Astrocyte (in vitro differentiated cells and primary cell): Measurements from ENCODE around the gene CPNE6. TPM values are rescaled to one million over a fixed set of nuclear protein-coding genes. Genes with fewer than 3 reads are reported as not detected.

ENCODE experiments used
- DNase-seq: peaks from one replicate; pipeline ENCODE4 v3.0.0-alpha.2; 2010; ENCODE audit warnings: low read depth
- FAIRE-seq: peaks from 2 replicates; lab custom pipeline; 2011; peaks lifted over from hg19 to GRCh38; lab: Jason Lieb, UNC
- H2AFZ ChIP-seq: 2 replicates; pipeline ENCODE4 v1.6.0; 2012; ENCODE audit warnings: low read depth, low read length, inconsistent platforms
- H3K27ac ChIP-seq: 2 replicates; pipeline ENCODE4 v1.5.1; 2011; ENCODE audit warnings: low read depth, low read length, inconsistent platforms
- H3K27me3 ChIP-seq: 2 replicates; pipeline ENCODE4 v1.6.0; 2011; ENCODE audit warnings: low read length, inconsistent platforms; ENCODE audit not compliant: insufficient read depth
- H3K36me3 ChIP-seq: 2 replicates; pipeline ENCODE4 v1.5.1; 2011; ENCODE audit warnings: low read length, inconsistent platforms; ENCODE audit not compliant: insufficient read depth
- H3K4me1 ChIP-seq: 2 replicates; pipeline ENCODE4 v1.5.1; 2011; ENCODE audit warnings: low read length, inconsistent platforms; ENCODE audit not compliant: insufficient read depth
- H3K4me2 ChIP-seq: 2 replicates; pipeline ENCODE4 v1.6.0; 2012; ENCODE audit warnings: low read length, inconsistent platforms
- H3K4me3 ChIP-seq: 2 replicates; pipeline ENCODE4 v1.5.1; 2011; ENCODE audit warnings: low read depth, mild to moderate bottlenecking, low read length, inconsistent platforms; ENCODE audit not compliant: insufficient read depth
- H3K79me2 ChIP-seq: 2 replicates; pipeline ENCODE4 v1.6.0; 2012; ENCODE audit warnings: mild to moderate bottlenecking, low read length, inconsistent platforms; ENCODE audit not compliant: insufficient read depth
- H3K9ac ChIP-seq: 2 replicates; pipeline ENCODE4 v1.6.0; 2012; ENCODE audit warnings: mild to moderate bottlenecking, low read length, inconsistent platforms
- H3K9me3 ChIP-seq: 2 replicates; pipeline ENCODE4 v1.5.1; 2012; ENCODE audit warnings: low read depth, mild to moderate bottlenecking, low read length, inconsistent platforms; ENCODE audit not compliant: insufficient read depth
- H4K20me1 ChIP-seq: 2 replicates; pipeline ENCODE4 v1.6.0; 2012; ENCODE audit warnings: low read length, inconsistent platforms; ENCODE audit not compliant: insufficient read depth
- H3K27ac Mint-ChIP-seq: one replicate; pipeline ENCODE4 v1.8.0; 2021; ENCODE audit warnings: mild to moderate bottlenecking, mixed read lengths; ENCODE audit not compliant: unreplicated experiment
- H3K27me3 Mint-ChIP-seq: one replicate; pipeline ENCODE4 v1.8.0; 2021; ENCODE audit warnings: low read depth, mixed read lengths; ENCODE audit not compliant: unreplicated experiment
- H3K36me3 Mint-ChIP-seq: one replicate; pipeline ENCODE4 v1.8.0; 2021; ENCODE audit warnings: low read depth, mixed read lengths; ENCODE audit not compliant: unreplicated experiment
- H3K4me1 Mint-ChIP-seq: one replicate; pipeline ENCODE4 v1.8.0; 2021; ENCODE audit warnings: low read depth, mixed read lengths; ENCODE audit not compliant: unreplicated experiment
- H3K4me3 Mint-ChIP-seq: one replicate; pipeline ENCODE4 v1.8.0; 2021; ENCODE audit warnings: mild to moderate bottlenecking, moderate library complexity, mixed read lengths; ENCODE audit not compliant: unreplicated experiment
- H3K9me3 Mint-ChIP-seq: one replicate; pipeline ENCODE4 v1.8.0; 2021; ENCODE audit warnings: mild to moderate bottlenecking, mixed read lengths; ENCODE audit not compliant: unreplicated experiment
- EZH2 ChIP-seq: IDR thresholded peaks from 2 replicates; pipeline ENCODE4 v1.6.1; 2012; ENCODE audit warnings: mild to moderate bottlenecking, low read length, inconsistent platforms; ENCODE audit not compliant: insufficient read depth
- total RNA-seq: library from RNA; stranded (reverse); gene quantifications from 2 replicates; pipeline ENCODE4 v1.2.1, GENCODE V29; 2021
- TF ChIP-seq, protein P1 (sequence below): IDR thresholded peaks from 2 replicates; pipeline ENCODE4 v1.5.1; 2011; ENCODE audit warnings: low read depth, mild to moderate bottlenecking, inconsistent platforms, low read length, moderate library complexity; ENCODE audit not compliant: insufficient read depth

CPNE6 gene
- total RNA-seq, 1 donor from 2014 or later = not detected

DNA sequence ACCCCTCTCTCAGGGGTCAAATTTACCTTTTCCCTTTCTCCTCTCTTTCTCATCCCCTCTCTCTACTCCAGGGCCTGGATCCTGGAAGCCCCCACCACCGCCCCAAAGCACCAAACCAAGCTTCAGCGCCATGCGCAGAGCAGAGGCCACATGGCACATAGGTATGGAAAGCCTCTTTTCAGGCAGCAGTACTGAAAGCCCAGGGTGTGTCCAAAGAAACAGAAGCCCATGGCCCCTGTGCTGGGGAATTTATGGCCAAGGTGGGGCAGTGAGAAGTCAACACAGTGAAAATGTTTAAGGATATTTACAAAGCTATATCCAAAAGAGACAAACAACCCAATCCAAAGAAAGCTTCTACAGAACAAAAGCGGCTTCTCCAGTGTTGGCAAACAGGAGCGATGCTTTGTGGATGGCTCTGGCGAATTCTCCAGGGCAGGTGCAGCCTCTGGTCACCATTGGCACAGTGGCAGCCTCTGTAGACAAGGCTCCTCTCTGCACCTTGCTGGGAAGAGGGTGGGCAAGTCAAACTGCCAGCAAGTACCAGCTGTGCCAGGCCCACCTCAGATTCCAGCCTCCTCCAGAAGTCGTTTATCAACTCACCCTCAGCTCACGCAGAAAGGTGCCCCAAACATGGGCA is 4.7 kb upstream of the CPNE6 start:
- no peak overlapping the region for H3K27ac Mint-ChIP-seq

GRCh38 chr14:24067133-24068082 is 4.0 kb upstream of the CPNE6 start:
- no peak overlapping the region for H3K4me3 ChIP-seq
- H4K20me1 ChIP-seq = no peaks in the 10 kb centered on the region
- H3K27me3 ChIP-seq = no peaks in the 10 kb centered on the region
- peaks cover 73% of the 10 kb centered on the region for H3K27me3 Mint-ChIP-seq
- no peaks in the 10 kb centered on the region for H3K36me3 ChIP-seq
- H3K79me2 ChIP-seq = no peaks in the 10 kb centered on the region
- H3K36me3 Mint-ChIP-seq = peaks cover 2% of the 10 kb centered on the region
- no peak overlapping the region for H2AFZ ChIP-seq
- no peak overlapping the region for H3K9ac ChIP-seq
- H3K4me3 Mint-ChIP-seq = no peak overlapping the region
- FAIRE-seq (no peak), DNase-seq (no peak)
- H3K9me3 ChIP-seq = no peaks in the 10 kb centered on the region
- H3K27ac Mint-ChIP-seq = no peak overlapping the region
- H3K4me1 Mint-ChIP-seq = no peaks in the 10 kb centered on the region
- H3K4me1 ChIP-seq = no peaks in the 10 kb centered on the region
- TF ChIP-seq, protein P1, sequence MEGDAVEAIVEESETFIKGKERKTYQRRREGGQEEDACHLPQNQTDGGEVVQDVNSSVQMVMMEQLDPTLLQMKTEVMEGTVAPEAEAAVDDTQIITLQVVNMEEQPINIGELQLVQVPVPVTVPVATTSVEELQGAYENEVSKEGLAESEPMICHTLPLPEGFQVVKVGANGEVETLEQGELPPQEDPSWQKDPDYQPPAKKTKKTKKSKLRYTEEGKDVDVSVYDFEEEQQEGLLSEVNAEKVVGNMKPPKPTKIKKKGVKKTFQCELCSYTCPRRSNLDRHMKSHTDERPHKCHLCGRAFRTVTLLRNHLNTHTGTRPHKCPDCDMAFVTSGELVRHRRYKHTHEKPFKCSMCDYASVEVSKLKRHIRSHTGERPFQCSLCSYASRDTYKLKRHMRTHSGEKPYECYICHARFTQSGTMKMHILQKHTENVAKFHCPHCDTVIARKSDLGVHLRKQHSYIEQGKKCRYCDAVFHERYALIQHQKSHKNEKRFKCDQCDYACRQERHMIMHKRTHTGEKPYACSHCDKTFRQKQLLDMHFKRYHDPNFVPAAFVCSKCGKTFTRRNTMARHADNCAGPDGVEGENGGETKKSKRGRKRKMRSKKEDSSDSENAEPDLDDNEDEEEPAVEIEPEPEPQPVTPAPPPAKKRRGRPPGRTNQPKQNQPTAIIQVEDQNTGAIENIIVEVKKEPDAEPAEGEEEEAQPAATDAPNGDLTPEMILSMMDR = no peak
- no peak for TF ChIP-seq EZH2
- no peak overlapping the region for H3K27ac ChIP-seq
- no peak overlapping the region for H3K4me2 ChIP-seq
- H3K9me3 Mint-ChIP-seq = no peaks in the 10 kb centered on the region

More for the DNA sequence above, 4.7 kb upstream of the CPNE6 start:
- no peak for TF ChIP-seq EZH2
- TF ChIP-seq, protein P1 = no peak
- Mint-ChIP-seq H3K4me1 (no peaks in the 10 kb centered on the region), H3K4me3 (no peak overlapping the region), H3K27me3 (peaks cover 75% of the 10 kb centered on the region), H3K9me3 (no peaks in the 10 kb centered on the region), H3K36me3 (no peaks in the 10 kb centered on the region)
- Histone ChIP-seq H3K4me3 (no peak overlapping the region), H3K9me3 (no peaks in the 10 kb centered on the region), H3K4me2 (no peak overlapping the region), H2AFZ (no peak overlapping the region), H3K36me3 (no peaks in the 10 kb centered on the region), H3K27me3 (no peaks in the 10 kb centered on the region), H3K27ac (no peak overlapping the region), H4K20me1 (no peaks in the 10 kb centered on the region), H3K4me1 (no peaks in the 10 kb centered on the region), H3K9ac (no peak overlapping the region), H3K79me2 (no peaks in the 10 kb centered on the region)
- no peak for DNase-seq
- FAIRE-seq = no peak
